Loucy (cell line): ENCODE measurements around the gene MED4.

ENCODE experiments used
- EZH2phosphoT487 ChIP-seq: fragments of 200-600 bp; IDR thresholded peaks from 2 replicates; pipeline ENCODE4 v1.6.1; 2018; ENCODE audit warnings: antibody characterized with exemption, mild to moderate bottlenecking, moderate library complexity, borderline replicate concordance
- TF ChIP-seq, protein P1 (sequence below): fragments of 200-600 bp; sonication (generic); conservative IDR thresholded peaks from 2 replicates; pipeline ENCODE4 v1.5.1; 2014; ENCODE audit warnings: mild to moderate bottlenecking, antibody characterized with exemption, low read length

DNA sequence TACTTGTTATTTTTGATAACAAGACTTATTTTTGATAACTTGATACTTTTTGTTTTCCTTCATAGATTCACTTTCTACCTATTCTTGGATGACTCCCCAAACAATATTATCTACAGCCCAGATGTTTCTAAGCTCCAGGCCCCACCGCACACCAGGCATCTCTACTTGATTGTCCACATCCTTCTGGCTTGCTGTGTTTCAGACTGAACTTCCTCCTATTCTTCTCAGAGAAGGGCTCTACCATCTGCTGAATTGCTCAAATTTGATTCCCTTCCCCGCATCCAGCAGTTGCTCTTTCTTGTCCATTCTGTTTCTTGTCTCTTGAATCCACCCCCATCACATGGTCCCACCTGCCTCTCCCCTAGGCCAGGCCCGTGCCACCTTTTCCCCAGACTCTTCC, 44.4 kb downstream of the MED4 start:
- TF ChIP-seq, protein P1, sequence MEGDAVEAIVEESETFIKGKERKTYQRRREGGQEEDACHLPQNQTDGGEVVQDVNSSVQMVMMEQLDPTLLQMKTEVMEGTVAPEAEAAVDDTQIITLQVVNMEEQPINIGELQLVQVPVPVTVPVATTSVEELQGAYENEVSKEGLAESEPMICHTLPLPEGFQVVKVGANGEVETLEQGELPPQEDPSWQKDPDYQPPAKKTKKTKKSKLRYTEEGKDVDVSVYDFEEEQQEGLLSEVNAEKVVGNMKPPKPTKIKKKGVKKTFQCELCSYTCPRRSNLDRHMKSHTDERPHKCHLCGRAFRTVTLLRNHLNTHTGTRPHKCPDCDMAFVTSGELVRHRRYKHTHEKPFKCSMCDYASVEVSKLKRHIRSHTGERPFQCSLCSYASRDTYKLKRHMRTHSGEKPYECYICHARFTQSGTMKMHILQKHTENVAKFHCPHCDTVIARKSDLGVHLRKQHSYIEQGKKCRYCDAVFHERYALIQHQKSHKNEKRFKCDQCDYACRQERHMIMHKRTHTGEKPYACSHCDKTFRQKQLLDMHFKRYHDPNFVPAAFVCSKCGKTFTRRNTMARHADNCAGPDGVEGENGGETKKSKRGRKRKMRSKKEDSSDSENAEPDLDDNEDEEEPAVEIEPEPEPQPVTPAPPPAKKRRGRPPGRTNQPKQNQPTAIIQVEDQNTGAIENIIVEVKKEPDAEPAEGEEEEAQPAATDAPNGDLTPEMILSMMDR = no peak
- no peak for TF ChIP-seq EZH2phosphoT487
